Neural progenitor cell (in vitro differentiated cells): ENCODE measurements around the gene KRI1. TPM values are rescaled to one million over a fixed set of nuclear protein-coding genes. Genes with fewer than 3 reads are reported as not detected.
A peak's percentile ranks its signal among the peaks of the same experiment; 100 is the strongest.

Experiments
- DNase-seq: peaks from one replicate; pipeline ENCODE4 v3.0.0-alpha.2; 2016; ENCODE audit warnings: low spot score
- H2AFZ ChIP-seq: fragments of 200-600 bp; sonication (generic); replicated peaks from 2 replicates; pipeline ENCODE4 v1.6.1; 2016; ENCODE audit warnings: antibody characterized with exemption
- H3F3A ChIP-seq: fragments of 200-600 bp; sonication (generic); 2 replicates; pipeline ENCODE4 v1.6.1; 2016; ENCODE audit warnings: antibody characterized with exemption, low read depth
- H3K27ac ChIP-seq: fragments of 200-600 bp; sonication (generic); 2 replicates; pipeline ENCODE4 v1.5.1; 2016; ENCODE audit warnings: mild to moderate bottlenecking
- H3K27me3 ChIP-seq: fragments of 200-600 bp; sonication (generic); 2 replicates; pipeline ENCODE4 v1.6.1; 2016; ENCODE audit warnings: mild to moderate bottlenecking, moderate library complexity
- H3K36me3 ChIP-seq: fragments of 200-600 bp; sonication (generic); 2 replicates; pipeline ENCODE4 v1.5.1; 2016
- H3K4me1 ChIP-seq: fragments of 200-600 bp; sonication (generic); 2 replicates; pipeline ENCODE4 v1.6.1; 2016; ENCODE audit warnings: mixed run types
- H3K4me2 ChIP-seq: fragments of 200-600 bp; sonication (generic); 2 replicates; pipeline ENCODE4 v1.6.1; 2016
- H3K4me3 ChIP-seq: fragments of 200-600 bp; sonication (generic); 2 replicates; pipeline ENCODE4 v1.5.1; 2016
- H3K79me2 ChIP-seq: fragments of 200-600 bp; sonication (generic); 2 replicates; pipeline ENCODE4 v1.6.1; 2016; ENCODE audit warnings: low read depth
- H3K9ac ChIP-seq: fragments of 200-600 bp; sonication (generic); 2 replicates; pipeline ENCODE4 v1.6.1; 2016
- H3K9me3 ChIP-seq: fragments of 200-600 bp; sonication (generic); 2 replicates; pipeline ENCODE4 v1.5.1; 2016; ENCODE audit warnings: low read depth
- H4K20me1 ChIP-seq: fragments of 200-600 bp; sonication (generic); 2 replicates; pipeline ENCODE4 v1.6.1; 2016; ENCODE audit warnings: low read depth
- H3K27ac Mint-ChIP-seq: 3 replicates; pipeline ENCODE4 v1.8.0; 2021; ENCODE audit warnings: mixed read lengths
- H3K27me3 Mint-ChIP-seq: 2 replicates; pipeline ENCODE4 v1.8.0; 2022; ENCODE audit warnings: low read depth, mild to moderate bottlenecking, inconsistent platforms, moderate library complexity, mixed read lengths; ENCODE audit not compliant: insufficient read depth
- H3K36me3 Mint-ChIP-seq: 3 replicates; pipeline ENCODE4 v1.8.0; 2021; ENCODE audit warnings: mixed read lengths
- H3K4me1 Mint-ChIP-seq: 3 replicates; pipeline ENCODE4 v1.8.0; 2021; ENCODE audit warnings: mixed read lengths
- H3K4me3 Mint-ChIP-seq: 3 replicates; pipeline ENCODE4 v1.8.0; 2021; ENCODE audit warnings: mild to moderate bottlenecking, moderate library complexity, mixed read lengths
- H3K9me3 Mint-ChIP-seq: 3 replicates; pipeline ENCODE4 v1.8.0; 2020; ENCODE audit warnings: mixed read lengths
- CTCF ChIP-seq: fragments of 200-600 bp; sonication (generic); IDR thresholded peaks from 2 replicates; pipeline ENCODE4 v1.5.1; 2017; ENCODE audit warnings: antibody characterized with exemption, mild to moderate bottlenecking
- EZH2 ChIP-seq: fragments of 200-600 bp; sonication (generic); IDR thresholded peaks from 2 replicates; pipeline ENCODE4 v1.6.1; 2017; ENCODE audit warnings: antibody characterized with exemption, mild to moderate bottlenecking, moderate library complexity
- EZH2phosphoT487 ChIP-seq: fragments of 200-600 bp; sonication (generic); IDR thresholded peaks from 2 replicates; pipeline ENCODE4 v1.6.1; 2017; ENCODE audit warnings: antibody characterized with exemption
- total RNA-seq: library from RNA; depleted of rRNA; stranded (reverse); fragments of >200 nt; gene quantifications from 2 replicates; pipeline ENCODE4 v1.2.3, GENCODE V29; 2015; ENCODE audit warnings: low replicate concordance

KRI1 gene
- total RNA-seq, 1 donor from 2014 or later, result 16.4 TPM

GRCh38 chr19:10604460-10604980 lies 38.7 kb upstream of the KRI1 start:
- H3K4me2 ChIP-seq, result peak overlapping the region; percentile 96
- H3F3A ChIP-seq, result peaks cover 14% of the 10 kb centered on the region
- H3K4me1 ChIP-seq, result peaks cover 15% of the 10 kb centered on the region
- H3K79me2 ChIP-seq, result peaks cover 63% of the 10 kb centered on the region
- H3K27me3 Mint-ChIP-seq, result peaks cover 8% of the 10 kb centered on the region
- H2AFZ ChIP-seq, result no peak overlapping the region
- H3K9me3 ChIP-seq, result no peaks in the 10 kb centered on the region
- TF ChIP-seq EZH2 (no peak), EZH2phosphoT487 (no peak), CTCF (no peak)
- peaks cover 11% of the 10 kb centered on the region for H3K27me3 ChIP-seq
- peaks cover 2% of the 10 kb centered on the region for H3K36me3 Mint-ChIP-seq
- no peak overlapping the region for H3K27ac Mint-ChIP-seq
- peak overlapping the region; percentile 91 for H3K4me3 Mint-ChIP-seq
- H3K4me3 ChIP-seq, result no peak overlapping the region
- no peak overlapping the region for H3K9ac ChIP-seq
- H3K27ac ChIP-seq, result no peak overlapping the region
- H3K9me3 Mint-ChIP-seq, result no peaks in the 10 kb centered on the region
- no peaks in the 10 kb centered on the region for H3K36me3 ChIP-seq
- H4K20me1 ChIP-seq, result peaks cover 19% of the 10 kb centered on the region
- H3K4me1 Mint-ChIP-seq, result peaks cover 18% of the 10 kb centered on the region
- DNase-seq, result no peak

- TF ChIP-seq CTCF (no peak), EZH2 (no peak), EZH2phosphoT487 (no peak)
- H3K9me3 Mint-ChIP-seq, result no peaks in the 10 kb centered on the region
- Histone ChIP-seq H3K27me3 (peaks cover 11% of the 10 kb centered on the region), H3K79me2 (peaks cover 58% of the 10 kb centered on the region), H3K4me3 (peak overlapping the region; percentile 98), H3K9me3 (no peaks in the 10 kb centered on the region), H3F3A (peaks cover 14% of the 10 kb centered on the region), H3K4me1 (peaks cover 15% of the 10 kb centered on the region), H3K27ac (no peak overlapping the region), H3K36me3 (no peaks in the 10 kb centered on the region), H3K9ac (peak overlapping the region; percentile 75), H3K4me2 (peak overlapping the region; percentile 96), H4K20me1 (peaks cover 14% of the 10 kb centered on the region), H2AFZ (no peak overlapping the region)
- DNase-seq, result peak; percentile 9
- peaks cover 8% of the 10 kb centered on the region for H3K27me3 Mint-ChIP-seq
- H3K27ac Mint-ChIP-seq, result peak overlapping the region; percentile 1
- peaks cover 18% of the 10 kb centered on the region for H3K4me1 Mint-ChIP-seq
- H3K4me3 Mint-ChIP-seq, result peak overlapping the region; percentile 91
- H3K36me3 Mint-ChIP-seq, result peaks cover 2% of the 10 kb centered on the region
Measured at GRCh38 chr19:10603873-10604459, 38.2 kb upstream of the KRI1 start.

- Mint-ChIP-seq H3K27ac (peak overlapping the region; percentile 66), H3K4me3 (peak overlapping the region; percentile 91), H3K4me1 (peaks cover 18% of the 10 kb centered on the region)
Measured at GRCh38 chr19:10603084-10603872, 37.5 kb upstream of the KRI1 start.

More at GRCh38 chr19:10603084-10603872, 37.5 kb upstream of the KRI1 start:
- H3F3A ChIP-seq, result peaks cover 14% of the 10 kb centered on the region
- TF ChIP-seq EZH2phosphoT487 (no peak), CTCF (peak; percentile 7), EZH2 (no peak)
- H3K27ac ChIP-seq, result peak overlapping the region; percentile 88
- H3K9ac ChIP-seq, result peak overlapping the region; percentile 75
- no peaks in the 10 kb centered on the region for H3K36me3 ChIP-seq
- peak overlapping the region; percentile 98 for H3K4me3 ChIP-seq
- no peaks in the 10 kb centered on the region for H3K9me3 Mint-ChIP-seq
- peak overlapping the region; percentile 96 for H3K4me2 ChIP-seq
- peak; percentile 54 for DNase-seq
- peaks cover 51% of the 10 kb centered on the region for H3K79me2 ChIP-seq
- H2AFZ ChIP-seq, result peak overlapping the region; percentile 68
- H3K27me3 ChIP-seq, result peaks cover 11% of the 10 kb centered on the region
- peaks cover 13% of the 10 kb centered on the region for H4K20me1 ChIP-seq
- H3K27me3 Mint-ChIP-seq, result peaks cover 8% of the 10 kb centered on the region
- peaks cover 15% of the 10 kb centered on the region for H3K4me1 ChIP-seq
- H3K36me3 Mint-ChIP-seq, result peaks cover 2% of the 10 kb centered on the region
- no peaks in the 10 kb centered on the region for H3K9me3 ChIP-seq
